ENCODE data around the gene GLT1D1.

GRCh38 chr12:128833418-128833817 is 19.9 kb upstream of the GLT1D1 start:
- no peak for TF ChIP-seq CTCF (IDR thresholded peaks at IDR 0.05)
- TF ChIP-seq POLR2AphosphoS5 (IDR thresholded peaks at IDR 0.05): no peak
- no peak for TF ChIP-seq POLR2A (IDR thresholded peaks at IDR 0.05)
